ENCODE measurements around the gene ABCA2.

Gene ABCA2

GRCh38 chr9:136963341-136963740 is 64.7 kb downstream of the ABCA2 start:
- DNase-seq = no peak

- DNase-seq = no peak
Measured at GRCh38 chr9:136962701-136963248, 65.3 kb downstream of the ABCA2 start.

GRCh38 chr9:136962163-136962562 is 65.9 kb downstream of the ABCA2 start:
- no peak for DNase-seq

- DNase-seq = no peak
Measured at GRCh38 chr9:136961279-136962065, 66.6 kb downstream of the ABCA2 start.

GRCh38 chr9:136960938-136961275 is 67.1 kb downstream of the ABCA2 start:
- DNase-seq = no peak

- DNase-seq = no peak
Measured at GRCh38 chr9:136960212-136960937, 67.7 kb downstream of the ABCA2 start.

- no peak for DNase-seq
Measured at GRCh38 chr9:136958898-136959850, 68.9 kb downstream of the ABCA2 start.

GRCh38 chr9:136958473-136958872 is 69.6 kb downstream of the ABCA2 start:
- DNase-seq = no peak

GRCh38 chr9:136957901-136958300 is 70.1 kb downstream of the ABCA2 start:
- no peak for DNase-seq

- DNase-seq = no peak
Measured at GRCh38 chr9:136957461-136957860, 70.6 kb downstream of the ABCA2 start.

Data from NCI-H187 treated with DMSO at 0.1 percent for 48 hours (cell line).